GM12878 (cell line): ENCODE results near the gene CAPZB. TPM values are rescaled to one million over a fixed set of nuclear protein-coding genes. Genes with fewer than 3 reads are reported as not detected.

Source experiments
- ATAC-seq: fragments of 200-7000 bp; cut with Tn5 transposase; 3 replicates; pipeline ENCODE4 v1.9.1; 2020; ENCODE audit warnings: mild to moderate bottlenecking, moderate library complexity
- BruUV-seq: library from RNA; stranded (reverse); fragments of 400-500 nt; replicated peaks from 2 replicates; lab custom pipeline; 2021; lab: Mats Ljungman, UMichigan
- CTCF ChIA-PET: fragments of 300-600 bp; sonication (Branson Sonifier 250); formaldehyde crosslinking; extraction: SDS; loops from one replicate; lab custom pipeline; 2021; ENCODE audit warnings: inconsistent platforms; lab: Yijun Ruan, JAX
- POLR2A ChIA-PET: fragments of 350-600 bp; formaldehyde crosslinking; extraction: SDS; loops from one replicate; lab custom pipeline; 2021; ENCODE audit warnings: inconsistent platforms; lab: Charles Lee
- RAD21 ChIA-PET: fragments of 300-600 bp; sonication (Branson Sonifier 250); formaldehyde crosslinking; loops from one replicate; lab custom pipeline; 2023; ENCODE audit warnings: antibody characterized with exemption; ENCODE audit not compliant: unreplicated experiment; lab: Charles Lee
- SMC1A ChIA-PET: fragments of 300-600 bp; sonication (Branson Sonifier 250); formaldehyde crosslinking; loops from one replicate; lab custom pipeline; 2023; ENCODE audit not compliant: unreplicated experiment, uncharacterized antibody; lab: Charles Lee
- DNase-seq: peaks from one replicate; pipeline ENCODE4 v3.0.0-alpha.2; 2011; ENCODE audit warnings: low read depth, low spot score
- FAIRE-seq: peaks from 3 replicates; lab custom pipeline; 2011; peaks lifted over from hg19 to GRCh38; lab: Jason Lieb, UNC
- H2AFZ ChIP-seq: 2 replicates; pipeline ENCODE4 v1.6.0; 2011; ENCODE audit warnings: low read depth, low read length, control low read depth; ENCODE audit not compliant: control insufficient read depth
- H3K27ac ChIP-seq: 2 replicates; pipeline ENCODE4 v1.5.1; 2011; ENCODE audit warnings: control low read depth; ENCODE audit not compliant: control insufficient read depth, insufficient read depth
- H3K27me3 ChIP-seq, 2 experiments: replicated peaks in 1 of 2; 2 replicates each; pipeline versions ENCODE4 v1.6.0 to v1.6.1; 2011; ENCODE audit warnings: low read length in 1 of 2; ENCODE audit not compliant: control insufficient read depth in 2 of 2, insufficient read depth in 2 of 2
- H3K36me3 ChIP-seq, 2 experiments: 2 replicates each; pipeline ENCODE4 v1.5.1; 2011; ENCODE audit warnings: low read length in 1 of 2; ENCODE audit not compliant: control insufficient read depth in 2 of 2, insufficient read depth in 2 of 2
- H3K4me1 ChIP-seq: 2 replicates; pipeline ENCODE4 v1.6.1; 2011; ENCODE audit warnings: mild to moderate bottlenecking, low read length, moderate library complexity, mixed read lengths; ENCODE audit not compliant: control insufficient read depth, insufficient read depth
- H3K4me2 ChIP-seq: 2 replicates; pipeline ENCODE4 v1.6.0; 2011; ENCODE audit warnings: control low read depth; ENCODE audit not compliant: control insufficient read depth, insufficient read depth
- H3K4me3 ChIP-seq: fragments of 200-600 bp; sonication (generic); 2 replicates; pipeline ENCODE4 v1.5.1; 2016
- H3K79me2 ChIP-seq: 2 replicates; pipeline ENCODE4 v1.6.0; 2011; ENCODE audit warnings: low read length; ENCODE audit not compliant: control insufficient read depth, insufficient read depth
- H3K9ac ChIP-seq: 2 replicates; pipeline ENCODE4 v1.8.0; 2011; ENCODE audit warnings: low read length, control low read depth, mixed read lengths; ENCODE audit not compliant: control insufficient read depth, insufficient read depth
- H3K9me3 ChIP-seq: replicated peaks from 3 replicates; pipeline ENCODE4 v1.5.1; 2011; ENCODE audit warnings: mild to moderate bottlenecking, low read length; ENCODE audit not compliant: control insufficient read depth, insufficient read depth
- H4K20me1 ChIP-seq: 2 replicates; pipeline ENCODE4 v1.6.0; 2011; ENCODE audit not compliant: control insufficient read depth, insufficient read depth
- BCL11A ChIP-seq: IDR thresholded peaks from 2 replicates; pipeline ENCODE4 v1.6.1; 2011; ENCODE audit warnings: low read depth, low read length
- CBX5 ChIP-seq: sonication (generic); IDR thresholded peaks from 2 replicates; pipeline ENCODE4 v1.6.1; 2016; ENCODE audit warnings: low read depth, moderate library complexity, mild to moderate bottlenecking, inconsistent platforms
- CREM ChIP-seq: IDR thresholded peaks from 2 replicates; pipeline ENCODE4 v1.6.1; 2014; ENCODE audit warnings: antibody characterized with exemption, low read depth
- HCFC1 ChIP-seq: fragments of 150-350 bp; IDR thresholded peaks from 2 replicates; pipeline ENCODE4 v1.6.1; 2014; ENCODE audit warnings: low read length
- IRF4 ChIP-seq: IDR thresholded peaks from 2 replicates; pipeline ENCODE4 v1.6.1; 2011; ENCODE audit warnings: low read depth, low read length
- KAT2A ChIP-seq: conservative IDR thresholded peaks from 2 replicates; pipeline ENCODE4 v1.6.1; 2011; ENCODE audit warnings: low read depth, low read length; ENCODE audit not compliant: control insufficient read depth
- MTA2 ChIP-seq: fragments of 450-650 bp; IDR thresholded peaks from 2 replicates; pipeline ENCODE4 v1.6.1; 2016; ENCODE audit warnings: low read depth, mild to moderate bottlenecking, moderate library complexity
- SUPT20H ChIP-seq: IDR thresholded peaks from 2 replicates; pipeline ENCODE4 v1.6.1; 2011; ENCODE audit warnings: low read depth, mild to moderate bottlenecking, low read length, moderate library complexity, borderline replicate concordance; ENCODE audit not compliant: control insufficient read depth
- YBX1 ChIP-seq: fragments of 450-650 bp; IDR thresholded peaks from 2 replicates; pipeline ENCODE4 v1.6.1; 2016; ENCODE audit warnings: antibody characterized with exemption
- ZBTB4 ChIP-seq: fragments of 450-650 bp; formaldehyde crosslinking; IDR thresholded peaks from 2 replicates; pipeline ENCODE4 v1.4.0; 2022; ENCODE audit warnings: mild to moderate bottlenecking, moderate library complexity
- WGBS: methylation state at CpG from one replicate; pipeline ENCODE4 v1.1.6; 2016; ENCODE audit warnings: low lambda C conversion rate; ENCODE audit not compliant: insufficient replicate concordance, insufficient coverage; ENCODE audit errors: missing lambda C conversion rate; 5-methylcytosine and 5-hydroxymethylcytosine counted together
- in situ Hi-C: fragments of 300-500 bp; cut with MboI; formaldehyde crosslinking; loops from 9 replicates; pipeline ENCODE4 v1.14.3; 2018; ENCODE audit warnings: mixed read lengths
- intact Hi-C: fragments of 100-400 bp; cut with micrococcal nuclease; formaldehyde crosslinking; loops from one replicate; pipeline ENCODE4 v1.14.2; 2022; ENCODE audit not compliant: unreplicated experiment
- polyA plus RNA-seq, 11 experiments: library from polyadenylated mRNA; depleted of rRNA in 4 of 11; unstranded in 6 of 11; stranded (reverse) in 5 of 11; fragments of >200 nt; fragmentation: Nextera tagmentation in 4 of 11; fragmentation: Illumina TruSeq in 1 of 11; extraction: Ambion mirVana in 4 of 11; extraction: Trizol in 1 of 11; gene quantifications; 1 replicate in 1 of 11; 2 replicates in 10 of 11; pipeline versions ENCODE4 v1.2.1 to v1.2.3, GENCODE V29; 2011 to 2016; ENCODE audit warnings: inconsistent platforms in 2 of 11, missing spikeins in 2 of 11, low read depth in 1 of 11
- total RNA-seq, 4 experiments: library from RNA; depleted of rRNA in 3 of 4; stranded (reverse); fragments of >200 nt in 3 of 4; fragmentation: Illumina TruSeq in 1 of 4; extraction: Trizol in 1 of 4; gene quantifications; 2 replicates each; pipeline versions ENCODE4 v1.2.1 to v1.2.3, GENCODE V29; 2013 to 2021

Gene CAPZB
- total and polyA plus RNA-seq, 10 of the 15 experiments (the other 5 are each of a cell fraction or from before 2014, with no cell fraction given) = 104 to 454 (median 213) TPM

- Histone ChIP-seq H2AFZ (no peak overlapping the region), H3K27me3 (no peaks in the 10 kb centered on the region), H3K4me3 (no peak overlapping the region), H3K79me2 (no peaks in the 10 kb centered on the region), H4K20me1 (no peaks in the 10 kb centered on the region), H3K4me1 (no peaks in the 10 kb centered on the region), H3K36me3 (no peaks in the 10 kb centered on the region), H3K9ac (no peak overlapping the region), H3K27ac (no peak overlapping the region), H3K4me2 (no peak overlapping the region), H3K9me3 (peaks cover 2% of the 10 kb centered on the region; the same call in 1 of the 3 replicates)
- RAD21 ChIA-PET = no interaction called here
- intact Hi-C loops = no loop called here
- CTCF ChIA-PET = interaction anchor here (1.0 kb wide), 1 partner anchor 143 kb away, joined by 3 read pairs; no protein-coding TSS in a partner anchor
- no peak for DNase-seq
- in situ Hi-C loops = no loop called here
- SMC1A ChIA-PET = no interaction called here
- WGBS = 56% methylated on average over 7 of the region's 7 CpGs
- POLR2A ChIA-PET = no interaction called here
- BruUV-seq = no TSS peak
- ATAC-seq = no peak
- FAIRE-seq = no peak
- TF ChIP-seq IRF4 = no peak
- TF ChIP-seq CBX5 = no peak
- no peak for TF ChIP-seq SUPT20H
- TF ChIP-seq HCFC1 = no peak
- no peak for TF ChIP-seq YBX1
- no peak for TF ChIP-seq BCL11A
- no peak for TF ChIP-seq ZBTB4 (CRISPR knock-in tag)
- TF ChIP-seq KAT2A = no peak
- TF ChIP-seq MTA2 = no peak
- no peak for TF ChIP-seq CREM
These were observed 48.3 kb upstream of the CAPZB start for GRCh38 chr1:19533626-19534025.
